ENCODE measurements around the gene ZNF587B.
"Not testable (repeated sequence)": the region's sequence is repeated elsewhere in the genome, so short reads cannot be mapped to it uniquely, and the experiment has no call there.

ZNF587B gene

DNA sequence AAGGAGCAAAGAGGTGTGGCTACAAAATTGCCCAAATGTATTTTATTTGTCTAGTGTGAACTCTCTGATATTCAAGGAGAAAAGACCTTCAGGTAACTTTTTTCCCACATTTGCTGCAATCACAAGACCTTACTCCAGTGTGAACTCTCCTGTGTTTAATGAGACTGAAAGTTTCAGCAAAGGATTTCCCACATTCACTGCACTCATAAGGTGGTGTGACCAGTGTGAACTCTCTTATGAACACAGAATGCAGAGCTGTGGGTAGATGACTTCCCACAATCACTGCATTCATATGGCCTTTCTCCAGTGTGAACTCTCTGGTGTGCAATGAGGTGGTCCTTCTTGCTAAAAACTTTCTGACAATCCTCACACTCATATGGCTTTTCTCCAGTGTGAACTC is 42.4 kb downstream of the ZNF587B start:
- DNase-seq = no peak

DNA sequence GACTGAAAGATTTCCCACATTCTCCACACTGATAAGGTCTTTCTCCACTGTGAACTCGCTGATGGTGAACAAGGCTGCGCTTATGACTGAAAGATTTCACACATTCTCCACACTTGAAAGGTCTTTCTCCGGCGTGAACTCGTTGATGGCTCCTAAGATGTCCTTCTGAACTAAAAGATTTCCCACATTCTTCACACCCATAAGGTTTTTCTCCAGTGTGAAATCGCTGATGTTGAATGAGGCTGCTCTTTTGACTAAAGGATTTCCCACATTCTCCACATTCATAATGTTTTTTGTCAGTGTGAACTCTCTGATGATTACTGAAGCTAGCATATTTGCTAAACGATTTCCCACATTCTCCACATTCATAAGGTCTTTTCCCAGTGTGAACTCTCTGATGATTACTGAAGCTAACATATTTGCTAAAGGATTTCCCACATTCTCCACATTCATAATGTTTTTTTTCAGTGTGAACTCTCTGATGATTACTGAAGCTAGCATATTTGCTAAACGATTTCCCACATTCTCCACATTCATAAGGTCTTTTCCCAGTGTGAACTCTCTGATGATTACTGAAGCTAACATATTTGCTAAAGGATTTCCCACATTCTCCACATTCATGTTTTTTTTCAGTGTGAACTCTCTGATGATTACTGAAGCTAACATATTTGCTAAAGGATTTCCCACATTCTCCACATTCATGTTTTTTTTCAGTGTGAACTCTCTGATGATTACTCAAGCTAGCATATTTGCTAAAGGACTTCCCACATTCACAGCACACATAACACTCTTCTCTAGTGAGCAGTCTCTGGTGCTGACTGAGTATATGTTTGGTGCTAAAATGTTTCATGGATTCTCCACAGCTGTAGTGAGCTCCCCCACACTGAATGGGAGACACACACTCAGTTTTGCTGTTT is 44.0 kb downstream of the ZNF587B start:
- not testable (repeated sequence) for DNase-seq

DNA sequence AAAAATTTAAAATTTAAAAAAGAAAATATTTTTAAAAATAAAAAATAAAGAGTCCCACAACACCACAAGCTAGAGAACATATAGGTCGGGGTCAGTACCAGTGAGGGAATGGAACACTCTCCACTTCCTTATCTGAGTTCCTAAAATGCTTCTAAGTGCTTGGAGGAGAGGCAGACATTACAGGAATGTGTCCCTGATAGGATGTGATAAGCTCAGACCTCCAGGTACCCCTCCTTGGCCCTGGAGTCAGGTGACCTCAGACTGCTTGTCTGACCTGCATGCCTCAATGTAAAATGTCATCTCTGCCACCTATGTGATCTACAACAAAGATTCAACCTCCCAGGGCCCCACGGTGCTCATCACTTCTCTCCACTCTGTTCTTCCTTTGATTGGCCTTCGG is 55.9 kb downstream of the ZNF587B start:
- no peak for DNase-seq

DNA sequence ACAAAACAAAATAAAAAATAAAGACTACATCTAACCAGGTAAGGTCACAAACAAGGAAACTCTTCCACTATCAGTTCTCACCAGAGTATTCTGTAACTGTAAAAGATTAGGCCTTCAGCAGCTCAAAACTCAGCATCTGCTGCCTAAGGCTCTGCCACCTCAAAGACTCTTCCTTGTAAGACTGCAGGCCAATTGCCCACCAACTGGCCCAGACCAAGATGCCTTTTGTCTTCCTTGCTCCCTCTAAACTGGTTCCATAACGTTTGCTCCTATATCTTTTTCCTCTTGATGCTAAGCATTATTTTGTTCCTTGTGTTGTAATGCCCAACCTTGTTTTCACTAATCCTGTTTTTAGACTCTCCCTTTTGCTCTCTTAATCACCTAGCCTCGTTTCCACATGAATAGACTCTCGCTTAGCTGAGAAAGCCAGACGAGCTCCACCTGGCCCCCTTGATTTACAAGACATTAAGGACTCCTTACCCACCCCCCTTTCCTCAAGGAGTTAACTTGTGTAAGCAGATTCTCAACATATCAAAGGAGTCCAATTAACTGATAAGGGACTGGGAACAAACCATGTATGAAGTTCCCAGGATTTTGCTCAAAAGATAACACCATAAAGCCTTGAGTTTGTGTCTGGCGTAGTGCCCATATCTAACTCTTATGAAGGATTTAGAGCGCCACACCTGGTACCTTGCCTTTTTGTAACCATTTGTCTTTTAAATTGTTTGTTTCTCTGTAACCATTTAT is 57.3 kb downstream of the ZNF587B start:
- DNase-seq = peak; percentile 20

DNA sequence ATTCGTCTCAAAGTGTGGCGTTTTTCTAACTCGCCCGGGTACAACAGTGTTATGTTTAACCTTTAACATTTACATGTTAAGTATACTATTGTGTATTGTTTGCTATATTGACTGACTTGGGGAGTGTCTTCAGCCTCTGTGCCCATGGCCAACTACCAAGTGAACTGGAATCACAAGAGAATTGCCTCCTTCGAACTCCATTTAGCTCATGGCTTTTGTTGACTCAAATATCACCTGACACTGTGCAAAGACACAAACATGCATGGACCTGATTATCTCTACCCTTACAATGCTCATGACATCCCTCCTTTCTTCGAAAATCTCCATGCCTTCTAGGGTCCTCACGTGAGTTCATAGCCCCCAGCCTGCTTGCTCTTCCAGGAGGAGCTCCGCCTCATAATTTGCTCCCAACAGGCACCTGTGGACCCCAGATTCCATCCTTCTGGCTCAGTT is 58.0 kb downstream of the ZNF587B start:
- DNase-seq = no peak

DNA sequence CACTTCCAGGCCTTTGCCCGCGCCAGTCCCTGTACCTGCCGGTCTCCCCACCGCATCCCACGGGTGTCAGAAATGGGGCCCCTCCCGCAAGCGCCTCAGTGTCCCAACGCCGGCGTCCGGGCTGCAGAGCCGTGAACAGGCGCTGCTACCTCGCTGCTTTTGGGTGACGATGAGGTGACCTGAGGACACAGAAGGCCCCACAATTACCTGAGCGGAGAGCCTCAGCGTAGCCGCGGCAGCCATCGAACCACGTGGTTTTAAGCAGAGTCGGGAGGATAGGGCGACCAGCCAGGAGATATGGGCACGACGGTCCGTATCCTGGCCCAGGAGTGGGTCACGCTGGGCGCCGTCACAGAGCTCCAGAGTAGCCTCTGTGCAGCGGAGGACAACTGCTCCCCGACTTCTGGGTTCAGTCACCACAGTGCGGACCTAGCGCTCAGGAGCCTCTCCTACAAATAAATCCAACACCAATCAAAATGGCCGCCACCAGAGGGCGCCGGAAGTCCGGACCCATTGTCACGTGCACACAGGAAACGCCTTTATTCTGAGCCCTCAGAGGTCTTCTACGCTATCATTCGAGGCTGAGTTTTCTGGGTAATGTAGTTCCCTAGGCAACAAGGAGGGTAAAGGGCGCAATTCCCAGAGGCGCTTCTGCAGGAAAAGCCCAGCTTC is 58.6 kb downstream of the ZNF587B start, which contains the start of gene ZNF814:
Gene ZNF814 (minus strand): TSS at position 478 of the 672 bp plus-strand sequence. CDS start 235 bp downstream, at position 243.
- DNase-seq = peak; percentile 89

DNA sequence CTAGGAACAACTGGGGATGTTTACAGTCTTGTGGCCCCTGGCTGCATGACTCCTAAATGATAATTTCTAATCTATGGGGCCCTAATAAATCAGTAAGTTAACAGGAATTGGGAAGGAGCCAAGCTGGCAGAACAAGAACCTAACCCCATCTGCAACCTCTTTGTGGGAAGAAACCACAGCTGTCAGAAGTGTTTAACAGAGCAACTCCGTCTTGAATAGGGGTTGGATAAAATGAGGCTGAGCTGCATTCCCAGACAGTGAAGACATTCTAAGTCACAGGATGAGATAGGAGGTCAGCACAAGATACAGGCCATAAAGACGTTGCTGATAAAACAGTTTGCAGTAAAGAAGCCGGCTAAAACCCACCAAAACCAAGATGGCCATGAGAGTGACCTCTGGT is 60.6 kb downstream of the ZNF587B start:
- not testable (repeated sequence) for DNase-seq
